ENCODE data around the gene PPP1R3G.

DNA sequence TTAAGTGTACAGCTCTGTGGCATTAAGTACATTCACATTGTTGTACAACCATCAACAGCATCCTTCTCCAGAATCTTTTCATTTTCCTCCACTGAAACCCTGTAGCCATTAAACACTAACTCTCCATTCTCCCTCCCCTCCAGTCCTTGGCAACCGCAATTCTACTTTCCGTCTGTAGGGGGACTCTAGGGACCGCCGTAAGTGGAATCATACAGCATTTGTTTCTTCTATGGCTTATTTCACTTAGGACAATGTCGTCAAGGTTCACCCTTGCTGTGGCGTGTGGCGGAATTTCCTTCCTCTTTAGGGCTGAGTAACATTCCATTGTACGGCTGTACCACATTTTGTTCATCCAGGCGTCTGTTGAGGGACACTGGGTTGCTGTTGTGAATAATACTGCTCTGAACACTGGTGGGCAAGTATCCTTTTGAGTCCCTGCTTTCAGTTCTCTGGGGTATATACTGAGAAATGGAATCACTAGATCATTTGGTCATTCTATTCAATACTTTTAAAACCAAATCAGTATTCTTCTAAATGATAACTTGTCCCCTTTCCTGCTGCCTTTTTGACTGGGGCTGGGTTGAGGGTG lies 50.7 kb downstream of the PPP1R3G start:
- TF ChIP-seq, protein P1, sequence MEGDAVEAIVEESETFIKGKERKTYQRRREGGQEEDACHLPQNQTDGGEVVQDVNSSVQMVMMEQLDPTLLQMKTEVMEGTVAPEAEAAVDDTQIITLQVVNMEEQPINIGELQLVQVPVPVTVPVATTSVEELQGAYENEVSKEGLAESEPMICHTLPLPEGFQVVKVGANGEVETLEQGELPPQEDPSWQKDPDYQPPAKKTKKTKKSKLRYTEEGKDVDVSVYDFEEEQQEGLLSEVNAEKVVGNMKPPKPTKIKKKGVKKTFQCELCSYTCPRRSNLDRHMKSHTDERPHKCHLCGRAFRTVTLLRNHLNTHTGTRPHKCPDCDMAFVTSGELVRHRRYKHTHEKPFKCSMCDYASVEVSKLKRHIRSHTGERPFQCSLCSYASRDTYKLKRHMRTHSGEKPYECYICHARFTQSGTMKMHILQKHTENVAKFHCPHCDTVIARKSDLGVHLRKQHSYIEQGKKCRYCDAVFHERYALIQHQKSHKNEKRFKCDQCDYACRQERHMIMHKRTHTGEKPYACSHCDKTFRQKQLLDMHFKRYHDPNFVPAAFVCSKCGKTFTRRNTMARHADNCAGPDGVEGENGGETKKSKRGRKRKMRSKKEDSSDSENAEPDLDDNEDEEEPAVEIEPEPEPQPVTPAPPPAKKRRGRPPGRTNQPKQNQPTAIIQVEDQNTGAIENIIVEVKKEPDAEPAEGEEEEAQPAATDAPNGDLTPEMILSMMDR (IDR thresholded peaks at IDR 0.05) = peak in 2 of 3 experiments; percentile 25 to 74
- no peak for TF ChIP-seq POLR2A (IDR thresholded peaks at IDR 0.05)

Data from testis (tissue), 2 donors.